Lower leg skin (tissue), 4 donors: ENCODE data around the gene RTN3. TPM values are rescaled to one million over a fixed set of nuclear protein-coding genes. Genes with fewer than 3 reads are reported as not detected.

Source experiments
- DNase-seq, 2 donors: peaks; one replicate each; pipeline ENCODE4 v3.0.0-alpha.2; 2019; ENCODE audit warnings: low spot score in 2 of 2
- H3K4me3 ChIP-seq: fragments of 200-600 bp; sonication (generic); 2 replicates; pipeline ENCODE4 v1.5.1; 2017; ENCODE audit warnings: mild to moderate bottlenecking, low read depth; ENCODE audit not compliant: poor library complexity, severe bottlenecking
- POLR2A ChIP-seq, 2 donors: fragments of 450-650 bp; IDR thresholded peaks; one replicate each; pipeline ENCODE4 v1.6.1; 2016 to 2017; ENCODE audit warnings: antibody characterized with exemption in 2 of 2, mild to moderate bottlenecking in 1 of 2, moderate library complexity in 1 of 2
- WGBS, 2 donors: methylation state at CpG; one replicate each; pipeline ENCODE4 v1.1.5; 2018; 5-methylcytosine and 5-hydroxymethylcytosine counted together
- intact Hi-C: fragments of 100-400 bp; cut with DNase I; formaldehyde crosslinking; loops from one replicate; pipeline ENCODE4 v1.15.0; 2023; ENCODE audit warnings: low total_unique reads
- total RNA-seq, 4 donors: library from RNA; depleted of rRNA; stranded (reverse); fragments of >200 nt; gene quantifications; one replicate each; pipeline ENCODE4 v1.1.0, GENCODE V29; 2016
- TF ChIP-seq, protein P1 (sequence below), 3 donors: fragments of 450-650 bp; IDR thresholded peaks; one replicate each; pipeline ENCODE4 v1.5.1; 2016; ENCODE audit warnings: antibody characterized with exemption in 3 of 3, mild to moderate bottlenecking in 3 of 3, moderate library complexity in 2 of 3

The RTN3 gene
- total RNA-seq, 4 donors from 2014 or later, result 124 to 192 (median 148) TPM

DNA sequence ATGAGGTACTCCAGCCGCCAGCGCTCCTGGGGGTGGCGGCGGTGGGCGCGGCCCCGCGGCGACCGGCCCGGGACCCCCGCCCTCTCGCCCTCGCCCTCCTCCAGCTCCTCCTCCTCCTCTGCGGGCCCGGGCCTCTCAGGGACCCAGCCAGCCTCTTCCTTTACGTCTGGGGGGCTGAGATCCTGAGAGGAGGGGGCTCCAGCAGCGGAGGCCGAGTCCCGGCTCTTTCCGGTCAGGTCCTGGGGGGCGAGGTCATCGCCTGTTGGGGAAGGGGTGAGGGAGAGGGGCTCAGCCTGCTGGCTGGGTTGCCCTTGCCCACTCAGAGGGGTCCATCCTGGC lies 83.0 kb downstream of the RTN3 start:
- no peak for DNase-seq
- TF ChIP-seq, protein P1, sequence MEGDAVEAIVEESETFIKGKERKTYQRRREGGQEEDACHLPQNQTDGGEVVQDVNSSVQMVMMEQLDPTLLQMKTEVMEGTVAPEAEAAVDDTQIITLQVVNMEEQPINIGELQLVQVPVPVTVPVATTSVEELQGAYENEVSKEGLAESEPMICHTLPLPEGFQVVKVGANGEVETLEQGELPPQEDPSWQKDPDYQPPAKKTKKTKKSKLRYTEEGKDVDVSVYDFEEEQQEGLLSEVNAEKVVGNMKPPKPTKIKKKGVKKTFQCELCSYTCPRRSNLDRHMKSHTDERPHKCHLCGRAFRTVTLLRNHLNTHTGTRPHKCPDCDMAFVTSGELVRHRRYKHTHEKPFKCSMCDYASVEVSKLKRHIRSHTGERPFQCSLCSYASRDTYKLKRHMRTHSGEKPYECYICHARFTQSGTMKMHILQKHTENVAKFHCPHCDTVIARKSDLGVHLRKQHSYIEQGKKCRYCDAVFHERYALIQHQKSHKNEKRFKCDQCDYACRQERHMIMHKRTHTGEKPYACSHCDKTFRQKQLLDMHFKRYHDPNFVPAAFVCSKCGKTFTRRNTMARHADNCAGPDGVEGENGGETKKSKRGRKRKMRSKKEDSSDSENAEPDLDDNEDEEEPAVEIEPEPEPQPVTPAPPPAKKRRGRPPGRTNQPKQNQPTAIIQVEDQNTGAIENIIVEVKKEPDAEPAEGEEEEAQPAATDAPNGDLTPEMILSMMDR (IDR thresholded peaks at IDR 0.05), result no peak
- no peak for TF ChIP-seq POLR2A (IDR thresholded peaks at IDR 0.05)
- 83 to 86% methylated on average over 14 to 18 of the region's 23 CpGs for WGBS, 2 donors
- no peak overlapping the region for H3K4me3 ChIP-seq
- intact Hi-C loops, result loop anchor here (10.0 kb wide), 1 partner anchor 180 kb away; no protein-coding TSS in a partner anchor

DNA sequence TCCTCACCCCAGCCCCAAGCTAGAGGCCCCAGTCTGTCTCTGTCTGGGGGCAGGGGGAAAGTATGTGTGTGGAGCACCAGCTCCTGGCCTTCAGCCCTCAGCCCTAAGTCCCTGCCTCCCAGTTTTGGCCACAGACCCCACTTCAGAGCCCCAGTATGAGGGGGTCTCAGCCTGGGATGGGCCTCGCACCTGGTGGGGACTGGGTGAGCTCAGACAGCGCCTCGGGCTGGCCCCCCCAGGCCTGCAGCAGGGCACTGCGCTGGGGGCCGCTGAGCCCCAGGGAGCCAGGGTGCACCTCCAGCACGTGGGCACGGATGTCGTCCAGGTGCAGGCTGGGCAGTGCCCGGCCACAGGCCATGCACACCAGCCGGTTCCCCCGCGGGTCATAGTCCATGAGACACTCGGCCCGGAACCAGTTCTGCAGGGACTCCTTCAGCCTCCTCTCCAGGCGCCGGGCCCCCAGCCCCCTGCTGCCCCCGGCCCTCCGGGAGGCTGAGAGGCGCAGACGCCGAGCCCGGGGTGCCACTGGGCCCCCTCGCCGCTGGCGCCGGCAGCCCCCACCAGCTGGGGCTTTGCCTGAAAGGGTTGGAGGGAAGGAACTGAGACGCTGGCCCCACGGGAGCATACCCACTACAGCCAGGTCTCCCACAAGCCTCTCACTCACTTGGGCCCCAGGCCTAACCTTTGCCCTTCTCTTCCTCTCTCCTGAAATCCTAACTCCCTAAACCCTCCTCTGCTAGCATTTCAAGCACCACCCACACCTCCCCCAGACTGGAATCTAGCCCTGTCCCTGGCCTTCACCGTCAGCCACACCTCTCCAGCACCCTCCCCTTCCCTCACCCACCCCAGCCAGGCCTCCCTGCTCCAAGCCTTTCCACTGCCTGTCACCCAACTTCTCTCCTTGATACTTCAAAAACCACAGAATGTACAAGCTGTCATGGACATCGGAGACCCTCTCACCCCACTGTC lies 83.7 kb downstream of the RTN3 start:
- intact Hi-C loops, result loop anchor here (10.0 kb wide), 1 partner anchor 180 kb away; no protein-coding TSS in a partner anchor
- TF ChIP-seq POLR2A (IDR thresholded peaks at IDR 0.05), result no peak
- TF ChIP-seq, protein P1 (IDR thresholded peaks at IDR 0.05), result no peak
- H3K4me3 ChIP-seq, result no peak overlapping the region
- WGBS, 2 donors, result 82 to 85% methylated on average over 11 to 30 of the region's 30 CpGs
- peak in 1 of 2 donors; percentile 80 for DNase-seq

DNA sequence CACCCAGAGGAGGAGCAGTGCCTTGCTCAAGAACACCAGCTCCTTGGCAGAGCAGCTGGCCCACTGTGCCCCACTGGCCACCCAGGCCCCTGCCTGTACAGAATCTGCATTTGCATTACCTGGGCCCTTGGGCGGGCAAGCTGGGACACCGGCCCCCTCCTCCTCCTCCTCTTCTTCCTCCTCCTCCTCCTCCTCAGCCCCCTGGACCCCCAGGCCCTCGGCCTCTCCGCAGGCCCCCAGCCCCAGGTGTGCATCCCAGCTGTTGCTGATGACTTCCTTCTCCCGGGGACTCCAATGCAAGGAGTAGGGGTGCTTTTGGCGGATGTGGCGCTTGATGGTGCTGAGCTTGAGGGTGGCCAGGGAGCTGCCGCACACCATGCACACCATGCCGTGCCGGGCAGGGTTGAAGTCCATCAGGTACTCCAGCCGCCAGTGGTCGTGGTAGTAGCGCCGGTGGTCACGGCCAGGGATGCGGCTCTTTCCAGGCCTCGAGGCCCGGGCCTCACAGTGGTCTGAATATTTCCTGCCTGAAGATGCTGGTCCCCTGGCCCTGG lies 84.5 kb downstream of the RTN3 start:
- TF ChIP-seq, protein P1 (IDR thresholded peaks at IDR 0.05), result no peak
- no peak for TF ChIP-seq POLR2A (IDR thresholded peaks at IDR 0.05)
- intact Hi-C loops, result loop anchor here (10.0 kb wide), 1 partner anchor 179 kb away; no protein-coding TSS in a partner anchor
- no peak for DNase-seq
- 72 to 86% methylated on average over 18 of the region's 18 CpGs for WGBS, 2 donors
- no peak overlapping the region for H3K4me3 ChIP-seq

DNA sequence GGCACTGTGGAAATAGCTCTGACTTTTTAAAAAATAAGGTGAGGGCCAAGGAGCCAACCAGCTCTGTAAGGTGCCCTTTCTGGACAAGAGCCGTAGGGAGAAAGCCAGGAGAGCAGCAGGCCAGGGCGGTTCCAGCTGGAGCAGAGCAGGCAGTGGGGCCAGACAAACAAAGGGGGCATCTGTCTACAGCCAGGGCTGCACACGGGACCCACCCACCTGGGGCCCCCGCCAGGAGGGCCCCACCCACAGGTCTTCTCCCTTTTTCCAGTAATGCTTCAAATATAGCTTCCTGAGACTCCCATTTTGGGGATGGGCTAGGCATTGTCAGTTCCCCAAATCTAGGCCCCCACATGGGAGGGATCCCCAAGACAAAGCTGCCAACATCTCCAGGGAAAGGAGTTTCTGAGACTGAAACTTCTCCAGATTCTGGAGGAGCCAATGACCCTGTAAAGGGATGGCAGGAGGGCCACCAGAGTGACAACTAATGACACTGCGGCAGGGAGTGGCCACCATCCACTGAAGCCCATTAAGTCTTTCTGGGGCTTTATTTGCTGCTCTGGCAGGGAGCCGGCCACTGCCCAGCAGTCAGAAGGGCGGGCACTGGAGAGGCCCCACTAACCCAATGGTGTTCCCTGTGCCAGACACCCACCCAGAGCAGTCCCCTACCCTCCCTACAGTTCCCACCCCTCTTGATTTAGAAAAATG lies 85.4 kb downstream of the RTN3 start:
- TF ChIP-seq POLR2A (IDR thresholded peaks at IDR 0.05), result no peak
- TF ChIP-seq, protein P1 (IDR thresholded peaks at IDR 0.05), result no peak
- DNase-seq, result no peak
- intact Hi-C loops, result loop anchor here (10.0 kb wide), 1 partner anchor 178 kb away; no protein-coding TSS in a partner anchor
- H3K4me3 ChIP-seq, result no peak overlapping the region
- 65 to 69% methylated on average over 7 of the region's 7 CpGs for WGBS, 2 donors

DNA sequence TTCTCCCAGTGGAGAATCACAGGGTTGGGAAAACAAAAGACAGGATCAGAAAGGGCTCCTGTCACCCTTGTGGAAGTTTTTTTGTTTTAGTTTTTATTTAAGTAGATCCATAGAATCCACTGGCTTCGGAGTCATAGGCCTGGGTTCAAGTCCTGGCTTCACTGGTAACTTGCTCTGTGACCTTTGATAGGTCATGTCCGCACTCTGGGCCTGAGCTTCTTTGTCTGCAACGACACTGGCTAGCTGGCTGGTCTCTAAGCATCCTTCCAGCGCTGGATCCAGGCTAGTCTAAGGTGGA lies 85.9 kb downstream of the RTN3 start:
- no peak for TF ChIP-seq POLR2A (IDR thresholded peaks at IDR 0.05)
- TF ChIP-seq, protein P1 (IDR thresholded peaks at IDR 0.05), result no peak
- DNase-seq, result no peak
- 14 to 19% methylated on average over 4 of the region's 4 CpGs for WGBS, 2 donors
- intact Hi-C loops, result loop anchor here (10.0 kb wide), 1 partner anchor 178 kb away; no protein-coding TSS in a partner anchor
- H3K4me3 ChIP-seq, result peak overlapping the region; percentile 62
